Spinal cord (tissue), 10 donors: ENCODE measurements around the gene PCP2. TPM values are rescaled to one million over a fixed set of nuclear protein-coding genes. Genes with fewer than 3 reads are reported as not detected.

Source experiments
- DNase-seq, 6 donors: peaks; one replicate each; pipeline versions ENCODE4 v3.0.0 to v3.0.0-alpha.2; 2013 to 2015; ENCODE audit warnings: low spot score in 6 of 6, low read depth in 4 of 6
- H3K27ac ChIP-seq: one replicate; pipeline ENCODE4 v1.5.1; 2013; ENCODE audit warnings: low read depth, low read length, control low read depth
- H3K27me3 ChIP-seq: one replicate; pipeline ENCODE4 v1.6.1; 2013; ENCODE audit warnings: low read length; ENCODE audit not compliant: control insufficient read depth, insufficient read depth
- H3K36me3 ChIP-seq: one replicate; pipeline ENCODE4 v1.6.1; 2013; ENCODE audit warnings: low read length; ENCODE audit not compliant: control insufficient read depth, insufficient read depth
- H3K4me1 ChIP-seq: one replicate; pipeline ENCODE4 v1.6.1; 2013; ENCODE audit warnings: low read length; ENCODE audit not compliant: control insufficient read depth, insufficient read depth
- H3K4me3 ChIP-seq: one replicate; pipeline ENCODE4 v1.5.1; 2013; ENCODE audit warnings: low read depth, low read length, control low read depth
- H3K9me3 ChIP-seq: one replicate; pipeline ENCODE4 v1.6.1; 2013; ENCODE audit warnings: low read length; ENCODE audit not compliant: control insufficient read depth, insufficient read depth
- WGBS: methylation state at CpG from one replicate; pipeline ENCODE4 v1.1.5; 2013; ENCODE audit warnings: missing lambda C conversion rate; ENCODE audit not compliant: insufficient coverage; 5-methylcytosine and 5-hydroxymethylcytosine counted together
- polyA plus RNA-seq, 2 donors: library from polyadenylated mRNA; unstranded; fragments of 120-200 nt; gene quantifications; one replicate each; pipeline ENCODE4 v1.2.1, GENCODE V29; 2013; ENCODE audit not compliant: insufficient read length in 2 of 2
- total RNA-seq, 2 donors: library from RNA; depleted of rRNA in 1 of 2; stranded (reverse); fragments of 120-200 nt in 1 of 2; fragments of >200 nt in 1 of 2; gene quantifications; one replicate each; pipeline versions ENCODE4 v1.2.3 to v1.2.4, GENCODE V29; 2013 to 2014
- donor health status: healthy.

Gene PCP2
- total and polyA plus RNA-seq, 4 donors = 0.62 TPM; not detected in 3

DNA sequence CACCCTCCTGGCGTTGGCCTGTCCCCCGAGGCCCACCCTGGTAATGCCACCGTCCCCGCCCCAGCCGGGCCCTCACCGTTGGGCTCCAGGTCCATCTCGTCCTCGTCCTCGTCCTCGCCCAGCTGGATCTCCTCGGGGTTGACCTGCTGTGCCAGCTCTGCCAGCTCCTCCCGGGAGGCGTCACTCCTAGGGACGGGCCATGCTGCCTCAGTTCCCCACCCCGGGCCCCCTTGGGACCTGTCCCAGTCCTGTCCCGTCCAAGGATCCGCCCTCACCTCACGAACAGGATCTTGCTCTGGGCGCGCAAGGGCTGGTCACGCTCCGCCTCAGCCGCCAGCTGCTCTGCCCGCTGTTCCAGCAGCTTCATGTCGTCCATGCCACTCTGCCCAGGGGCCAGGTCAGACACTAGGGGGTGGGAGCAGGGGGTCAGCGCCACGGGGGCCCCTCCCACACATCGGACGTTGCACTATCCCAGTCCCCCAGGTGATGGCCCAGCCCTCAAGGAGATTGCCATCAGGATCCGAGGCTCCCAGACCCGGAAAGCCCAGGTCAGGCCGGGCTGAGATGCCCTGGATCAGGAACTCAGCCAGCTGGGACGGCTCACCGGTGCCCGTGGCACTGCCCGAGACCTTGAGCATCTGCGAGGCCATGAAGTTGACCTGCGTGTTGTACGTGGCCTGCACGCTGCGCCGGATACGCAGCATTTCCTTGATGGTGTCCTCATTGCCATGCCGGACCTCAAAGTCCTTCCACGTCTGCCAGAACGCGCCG, 13.7 kb downstream of the PCP2 start:
- 92% methylated on average over 45 of the region's 48 CpGs for WGBS
- no peak for DNase-seq
- no peak overlapping the region for H3K27ac ChIP-seq
- peaks cover 99% of the 10 kb centered on the region for H3K36me3 ChIP-seq
- no peak overlapping the region for H3K4me3 ChIP-seq
- H3K4me1 ChIP-seq = no peaks in the 10 kb centered on the region
- no peaks in the 10 kb centered on the region for H3K9me3 ChIP-seq
- no peaks in the 10 kb centered on the region for H3K27me3 ChIP-seq

DNA sequence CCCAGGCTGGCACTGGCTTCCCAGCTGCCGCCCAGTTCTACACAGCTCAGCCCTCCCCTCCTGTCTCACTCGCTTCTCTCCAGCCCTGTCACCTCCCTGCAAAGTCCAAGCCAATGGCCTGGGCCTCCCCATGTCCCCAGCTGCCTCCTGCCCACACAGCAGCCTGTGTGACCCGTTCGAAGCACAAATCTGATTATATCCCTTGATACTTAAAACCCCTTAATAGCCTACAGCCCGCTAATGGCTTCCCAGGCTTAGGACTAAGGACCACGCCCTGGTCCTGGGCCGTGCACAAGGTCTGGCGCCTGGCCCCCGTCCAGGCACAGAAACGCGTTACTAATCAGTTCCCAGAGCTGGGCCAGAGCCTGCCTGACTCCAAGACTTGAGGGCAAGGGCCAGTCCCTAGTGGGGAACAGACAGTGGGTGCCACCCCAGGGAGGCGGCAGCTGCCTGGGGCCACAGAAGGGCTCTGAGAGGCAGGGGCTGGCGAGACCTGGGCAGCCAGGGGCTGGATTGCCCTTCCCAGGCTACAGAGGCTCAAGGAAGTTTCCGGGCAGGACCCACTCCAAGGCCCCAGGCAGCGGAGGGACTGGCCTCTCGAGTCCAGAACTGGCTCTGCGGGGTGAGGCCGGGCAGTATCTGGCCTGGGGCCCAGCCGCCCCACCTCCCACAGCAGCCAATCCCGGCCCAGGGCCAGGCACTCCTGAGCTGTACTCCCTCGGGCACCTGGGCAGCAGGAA, 14.6 kb downstream of the PCP2 start:
- no peaks in the 10 kb centered on the region for H3K4me1 ChIP-seq
- no peaks in the 10 kb centered on the region for H3K9me3 ChIP-seq
- no peak for DNase-seq
- H3K36me3 ChIP-seq = peaks cover 97% of the 10 kb centered on the region
- H3K27me3 ChIP-seq = no peaks in the 10 kb centered on the region
- WGBS = 88% methylated on average over 17 of the region's 21 CpGs
- H3K27ac ChIP-seq = no peak overlapping the region
- no peak overlapping the region for H3K4me3 ChIP-seq

DNA sequence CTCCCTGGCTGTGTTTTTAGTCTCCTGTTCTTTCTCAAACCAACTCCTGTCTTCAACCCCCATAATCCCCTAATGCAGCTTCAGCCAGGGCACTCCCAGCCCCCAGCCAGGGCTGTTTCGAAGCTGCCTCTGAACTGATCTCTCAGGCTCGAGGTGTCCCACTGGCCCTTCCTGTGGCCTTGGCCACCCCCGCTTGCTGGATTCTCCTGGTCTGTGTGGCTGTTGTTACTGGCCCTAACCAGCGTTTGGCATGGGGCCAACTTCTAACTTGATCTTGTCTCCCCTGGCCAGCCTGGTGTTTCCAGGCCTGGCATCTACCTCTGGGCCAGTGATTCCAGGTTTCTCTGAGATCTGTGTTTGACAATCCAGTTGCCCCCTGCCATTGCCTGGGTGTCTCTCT, 15.2 kb downstream of the PCP2 start:
- H3K27ac ChIP-seq = no peak overlapping the region
- H3K36me3 ChIP-seq = peaks cover 97% of the 10 kb centered on the region
- no peak overlapping the region for H3K4me3 ChIP-seq
- 74% methylated on average over 4 of the region's 4 CpGs for WGBS
- H3K9me3 ChIP-seq = no peaks in the 10 kb centered on the region
- no peak for DNase-seq
- no peaks in the 10 kb centered on the region for H3K4me1 ChIP-seq
- H3K27me3 ChIP-seq = no peaks in the 10 kb centered on the region

DNA sequence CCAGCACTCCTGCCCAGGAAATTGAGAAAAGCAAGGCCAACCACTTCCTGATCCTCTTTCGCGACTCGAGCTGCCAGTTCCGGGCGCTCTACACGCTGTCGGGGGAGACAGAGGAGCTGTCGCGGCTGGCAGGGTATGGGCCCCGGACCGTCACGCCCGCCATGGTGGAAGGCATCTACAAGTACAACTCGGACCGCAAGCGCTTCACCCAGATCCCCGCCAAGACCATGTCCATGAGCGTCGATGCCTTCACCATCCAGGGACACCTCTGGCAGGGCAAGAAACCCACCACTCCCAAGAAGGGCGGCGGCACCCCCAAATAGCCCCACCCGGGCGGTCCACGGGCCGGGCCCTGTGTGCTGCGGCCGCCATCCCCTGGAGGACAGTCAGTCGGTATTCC, 15.8 kb downstream of the PCP2 start:
- no peaks in the 10 kb centered on the region for H3K9me3 ChIP-seq
- H3K27me3 ChIP-seq = no peaks in the 10 kb centered on the region
- no peak overlapping the region for H3K4me3 ChIP-seq
- no peak for DNase-seq
- peaks cover 94% of the 10 kb centered on the region for H3K36me3 ChIP-seq
- no peaks in the 10 kb centered on the region for H3K4me1 ChIP-seq
- H3K27ac ChIP-seq = no peak overlapping the region
- WGBS = 88% methylated on average over 26 of the region's 28 CpGs

DNA sequence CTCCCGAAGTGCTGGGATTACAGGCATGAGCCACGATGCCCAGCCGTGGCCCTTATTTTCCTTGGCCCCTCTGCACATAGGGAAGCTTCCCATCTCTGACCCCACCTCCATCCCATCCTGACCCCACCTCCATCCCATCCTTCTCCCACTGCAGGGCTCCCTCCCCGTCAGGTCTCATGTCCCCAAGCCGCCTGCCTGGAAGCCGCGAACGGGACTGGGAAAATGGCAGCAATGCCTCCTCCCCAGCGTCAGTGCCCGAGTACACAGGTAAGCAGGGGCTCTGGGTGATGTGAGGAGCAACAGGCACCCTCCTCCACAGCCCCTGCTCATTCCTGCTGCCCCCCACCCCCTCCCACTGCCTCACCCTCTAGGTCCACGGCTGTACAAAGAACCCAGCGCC, 16.3 kb downstream of the PCP2 start:
- Histone ChIP-seq H3K27me3 (no peaks in the 10 kb centered on the region), H3K27ac (no peak overlapping the region), H3K36me3 (peaks cover 94% of the 10 kb centered on the region), H3K4me1 (no peaks in the 10 kb centered on the region), H3K4me3 (no peak overlapping the region), H3K9me3 (no peaks in the 10 kb centered on the region)
- DNase-seq = no peak
- 84% methylated on average over 4 of the region's 12 CpGs for WGBS

DNA sequence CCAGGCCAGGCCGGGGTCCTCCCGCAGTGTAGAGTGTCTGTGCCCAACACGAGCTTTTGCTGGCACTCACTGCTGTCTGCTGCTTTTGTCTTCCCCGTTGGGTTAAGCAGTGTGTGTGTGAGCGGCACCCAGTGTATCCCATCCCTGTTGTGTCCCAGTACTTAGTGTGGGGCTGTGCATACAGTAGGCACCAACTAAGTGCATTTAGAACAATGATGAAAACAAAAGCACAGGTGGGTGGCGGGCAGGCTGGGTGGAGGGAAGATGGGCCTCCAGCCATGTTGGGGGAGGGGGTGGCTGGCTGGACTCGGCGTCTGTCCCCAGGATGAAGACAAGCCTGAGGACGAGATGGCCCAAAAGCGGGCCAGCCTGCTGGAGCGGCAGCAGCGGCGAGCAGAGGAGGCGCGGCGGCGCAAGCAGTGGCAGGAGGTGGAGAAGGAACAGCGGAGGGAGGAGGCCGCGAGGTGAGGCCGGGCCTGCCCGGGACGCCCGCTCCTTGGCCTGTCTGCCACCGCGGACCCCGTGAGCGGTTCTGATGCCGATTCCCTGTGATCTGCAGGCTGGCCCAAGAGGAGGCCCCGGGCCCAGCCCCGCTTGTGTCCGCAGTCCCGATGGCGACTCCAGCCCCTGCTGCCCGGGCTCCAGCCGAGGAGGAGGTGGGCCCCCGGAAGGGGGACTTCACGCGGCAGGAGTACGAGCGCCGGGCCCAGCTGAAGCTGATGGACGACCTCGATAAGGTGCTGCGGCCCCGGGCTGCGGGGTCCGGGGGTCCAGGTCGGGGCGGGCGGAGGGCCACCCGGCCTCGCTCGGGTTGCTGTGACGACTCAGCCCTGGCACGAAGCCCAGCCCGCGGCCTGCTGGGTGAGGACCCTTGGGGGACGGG, 18.4 kb downstream of the PCP2 start:
- no peak for DNase-seq
- 89% methylated on average over 54 of the region's 59 CpGs for WGBS
- no peaks in the 10 kb centered on the region for H3K27me3 ChIP-seq
- H3K4me3 ChIP-seq = no peak overlapping the region
- no peaks in the 10 kb centered on the region for H3K4me1 ChIP-seq
- peaks cover 94% of the 10 kb centered on the region for H3K36me3 ChIP-seq
- no peaks in the 10 kb centered on the region for H3K9me3 ChIP-seq
- no peak overlapping the region for H3K27ac ChIP-seq

DNA sequence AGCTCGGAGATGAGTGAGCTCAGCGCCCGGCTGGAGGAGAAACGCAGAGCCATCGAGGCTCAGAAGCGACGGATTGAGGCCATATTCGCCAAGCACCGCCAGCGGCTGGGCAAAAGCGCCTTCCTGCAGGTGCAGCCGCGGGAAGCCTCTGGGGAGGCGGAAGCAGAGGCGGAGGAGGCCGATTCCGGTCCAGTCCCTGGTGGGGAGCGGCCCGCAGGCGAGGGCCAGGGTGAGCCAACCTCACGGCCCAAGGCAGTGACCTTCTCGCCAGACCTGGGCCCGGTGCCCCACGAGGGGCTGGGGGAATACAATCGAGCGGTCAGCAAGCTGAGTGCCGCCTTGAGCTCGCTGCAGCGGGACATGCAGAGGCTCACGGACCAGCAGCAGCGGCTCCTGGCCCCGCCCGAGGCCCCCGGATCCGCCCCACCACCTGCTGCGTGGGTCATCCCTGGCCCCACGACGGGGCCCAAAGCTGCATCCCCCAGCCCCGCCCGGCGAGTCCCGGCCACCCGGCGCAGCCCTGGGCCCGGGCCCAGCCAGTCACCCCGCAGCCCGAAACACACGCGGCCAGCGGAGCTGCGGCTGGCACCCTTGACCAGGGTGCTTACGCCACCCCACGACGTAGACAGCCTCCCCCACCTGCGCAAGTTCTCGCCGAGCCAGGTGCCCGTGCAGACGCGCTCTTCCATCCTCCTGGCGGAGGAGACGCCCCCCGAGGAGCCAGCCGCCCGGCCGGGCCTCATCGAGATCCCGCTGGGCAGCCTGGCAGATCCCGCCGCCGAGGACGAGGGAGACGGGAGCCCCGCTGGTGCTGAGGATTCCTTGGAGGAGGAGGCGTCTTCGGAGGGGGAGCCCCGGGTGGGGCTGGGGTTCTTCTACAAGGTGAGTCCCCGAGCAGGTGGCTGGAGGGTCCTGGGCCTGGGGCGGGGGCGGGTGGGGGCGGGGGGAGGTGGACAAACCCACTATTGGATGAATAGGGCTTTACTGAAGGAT, 20.9 kb downstream of the PCP2 start:
- no peak overlapping the region for H3K4me3 ChIP-seq
- peaks cover 88% of the 10 kb centered on the region for H3K36me3 ChIP-seq
- H3K9me3 ChIP-seq = no peaks in the 10 kb centered on the region
- no peak overlapping the region for H3K27ac ChIP-seq
- no peaks in the 10 kb centered on the region for H3K4me1 ChIP-seq
- H3K27me3 ChIP-seq = no peaks in the 10 kb centered on the region
- WGBS = 91% methylated on average over 64 of the region's 81 CpGs
- no peak for DNase-seq

DNA sequence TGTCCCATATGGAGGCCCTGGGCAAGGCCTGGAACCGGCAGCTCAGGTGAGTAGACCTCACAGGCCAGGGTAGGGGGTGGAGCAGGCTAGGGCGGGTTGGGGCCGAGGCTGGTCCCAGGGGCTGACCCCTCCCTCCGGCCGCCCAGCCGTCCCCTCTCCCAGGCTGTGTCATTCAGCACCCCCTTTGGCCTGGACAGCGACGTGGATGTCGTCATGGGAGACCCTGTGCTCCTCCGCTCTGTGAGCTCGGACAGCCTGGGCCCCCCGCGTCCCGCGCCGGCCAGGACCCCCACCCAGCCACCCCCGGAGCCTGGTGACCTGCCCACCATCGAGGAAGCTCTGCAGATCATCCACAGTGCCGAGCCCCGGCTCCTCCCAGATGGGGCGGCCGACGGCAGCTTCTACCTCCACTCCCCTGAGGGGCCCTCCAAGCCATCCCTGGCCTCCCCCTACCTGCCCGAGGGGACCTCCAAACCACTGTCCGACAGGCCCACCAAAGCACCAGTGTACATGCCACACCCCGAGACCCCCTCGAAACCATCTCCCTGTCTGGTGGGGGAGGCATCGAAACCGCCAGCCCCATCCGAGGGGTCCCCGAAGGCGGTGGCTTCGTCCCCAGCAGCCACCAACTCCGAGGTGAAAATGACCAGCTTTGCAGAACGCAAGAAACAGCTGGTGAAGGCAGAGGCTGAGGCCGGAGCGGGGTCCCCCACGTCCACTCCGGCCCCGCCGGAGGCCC, 21.8 kb downstream of the PCP2 start:
- Histone ChIP-seq H3K27ac (no peak overlapping the region), H3K27me3 (no peaks in the 10 kb centered on the region), H3K36me3 (peaks cover 85% of the 10 kb centered on the region), H3K9me3 (no peaks in the 10 kb centered on the region), H3K4me1 (no peaks in the 10 kb centered on the region), H3K4me3 (no peak overlapping the region)
- 90% methylated on average over 40 of the region's 41 CpGs for WGBS
- no peak for DNase-seq
